Neuron (in vitro differentiated cells): ENCODE data around the gene PCOLCE2.

Source experiments
- H2AFZ ChIP-seq: one replicate; pipeline ENCODE4 v1.6.1; 2013; ENCODE audit warnings: low read depth, mild to moderate bottlenecking, inconsistent platforms, low read length, moderate library complexity
- H3K27me3 ChIP-seq: one replicate; pipeline ENCODE4 v1.6.1; 2013; ENCODE audit warnings: low read length; ENCODE audit not compliant: insufficient read depth
- H3K36me3 ChIP-seq: one replicate; pipeline ENCODE4 v1.6.1; 2013; ENCODE audit warnings: low read length; ENCODE audit not compliant: insufficient read depth
- H3K4me1 ChIP-seq: one replicate; pipeline ENCODE4 v1.6.1; 2013; ENCODE audit warnings: low read length; ENCODE audit not compliant: insufficient read depth
- H3K4me3 ChIP-seq: 2 replicates; pipeline ENCODE4 v1.5.1; 2013; ENCODE audit warnings: mild to moderate bottlenecking, low read length, moderate library complexity
- H3K9me3 ChIP-seq: one replicate; pipeline ENCODE4 v1.6.1; 2013; ENCODE audit warnings: low read length

The PCOLCE2 gene

DNA sequence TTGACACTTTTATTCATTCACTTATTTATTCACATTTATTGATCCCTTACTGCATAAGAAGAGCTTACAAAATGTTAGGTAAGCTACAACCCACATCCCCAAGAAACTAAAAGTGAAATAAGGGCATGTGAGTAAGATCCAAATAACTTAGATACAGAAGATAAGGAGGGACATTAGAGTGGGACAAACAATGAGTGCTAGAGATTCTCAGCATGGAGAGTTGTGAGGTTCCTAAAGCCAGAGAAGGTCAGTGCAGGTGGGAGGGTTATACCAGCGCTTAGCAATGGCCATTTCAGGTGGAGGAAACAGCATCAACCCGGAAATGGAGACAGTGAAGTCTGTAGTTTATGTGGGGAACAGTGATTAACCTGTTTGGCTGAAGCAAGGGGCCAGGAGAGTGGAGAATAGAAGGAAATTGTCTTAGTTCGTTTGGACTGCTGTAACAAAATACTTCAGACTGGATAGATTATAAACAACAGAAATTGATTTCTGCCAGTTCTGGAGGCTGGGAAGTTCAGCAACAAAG is 25.5 kb upstream of the PCOLCE2 start:
- Histone ChIP-seq H3K4me3 (no peak overlapping the region), H3K27me3 (peaks cover 2% of the 10 kb centered on the region), H3K36me3 (no peaks in the 10 kb centered on the region), H3K9me3 (no peaks in the 10 kb centered on the region), H2AFZ (no peak overlapping the region), H3K4me1 (peaks cover 11% of the 10 kb centered on the region)

DNA sequence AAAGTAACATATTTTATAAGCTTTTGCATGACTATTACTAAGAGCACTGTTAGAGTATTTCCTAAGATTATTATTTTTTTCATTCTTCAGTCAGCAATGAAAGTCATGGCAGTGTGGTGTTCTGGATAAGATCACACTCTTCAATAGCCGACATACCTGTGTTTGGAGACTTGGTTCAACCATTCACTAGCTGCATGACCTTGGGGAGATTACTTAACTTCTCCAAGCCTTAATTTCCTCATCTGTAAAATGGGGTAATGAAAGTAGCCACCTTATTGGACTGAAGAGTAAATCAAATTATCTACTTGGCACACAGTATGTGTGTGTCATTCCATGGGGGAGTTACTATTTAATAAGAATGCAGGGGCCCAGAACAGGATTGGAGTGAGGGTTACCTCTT is 24.5 kb upstream of the PCOLCE2 start:
- no peaks in the 10 kb centered on the region for H3K9me3 ChIP-seq
- no peak overlapping the region for H2AFZ ChIP-seq
- no peaks in the 10 kb centered on the region for H3K36me3 ChIP-seq
- no peak overlapping the region for H3K4me3 ChIP-seq
- peaks cover 11% of the 10 kb centered on the region for H3K4me1 ChIP-seq
- peaks cover 2% of the 10 kb centered on the region for H3K27me3 ChIP-seq

DNA sequence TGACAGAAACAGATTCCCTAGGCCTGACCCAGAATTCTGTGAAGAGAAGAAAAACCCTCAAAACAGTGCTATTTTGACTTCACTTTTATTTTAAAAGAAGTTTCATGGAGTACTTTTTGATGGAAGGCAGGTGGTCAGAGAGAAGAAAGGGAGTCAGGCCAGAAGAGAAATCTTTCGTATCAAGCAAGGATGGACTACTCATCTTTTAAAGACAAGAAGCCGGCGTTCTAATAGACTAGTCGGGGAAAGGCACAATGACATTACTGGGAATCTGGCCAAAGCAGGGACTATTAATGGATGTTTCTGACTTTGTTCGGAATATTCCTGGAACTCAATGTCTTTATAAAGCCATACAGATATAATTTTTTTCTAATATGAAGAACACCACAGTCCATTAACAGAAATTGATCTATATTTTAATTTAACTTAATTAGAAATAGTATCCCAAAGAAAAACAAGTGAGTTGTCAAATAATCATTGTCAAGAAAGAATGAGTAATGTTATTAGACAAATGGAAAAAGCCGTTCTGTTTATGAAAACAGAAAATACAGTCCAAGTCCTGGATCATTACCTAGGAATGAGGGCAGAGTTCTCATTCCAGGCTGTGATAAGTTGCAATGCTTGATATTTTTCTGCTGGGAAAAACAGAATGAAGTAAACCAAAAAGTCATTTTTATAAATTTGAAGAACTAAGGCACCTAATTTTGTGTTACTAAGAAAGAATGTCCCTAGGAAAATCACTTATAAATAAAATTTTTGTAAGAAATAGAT is 23.7 kb upstream of the PCOLCE2 start:
- Histone ChIP-seq H3K27me3 (peaks cover 2% of the 10 kb centered on the region), H3K4me3 (no peak overlapping the region), H3K9me3 (no peaks in the 10 kb centered on the region), H3K4me1 (peaks cover 11% of the 10 kb centered on the region), H2AFZ (no peak overlapping the region), H3K36me3 (no peaks in the 10 kb centered on the region)

DNA sequence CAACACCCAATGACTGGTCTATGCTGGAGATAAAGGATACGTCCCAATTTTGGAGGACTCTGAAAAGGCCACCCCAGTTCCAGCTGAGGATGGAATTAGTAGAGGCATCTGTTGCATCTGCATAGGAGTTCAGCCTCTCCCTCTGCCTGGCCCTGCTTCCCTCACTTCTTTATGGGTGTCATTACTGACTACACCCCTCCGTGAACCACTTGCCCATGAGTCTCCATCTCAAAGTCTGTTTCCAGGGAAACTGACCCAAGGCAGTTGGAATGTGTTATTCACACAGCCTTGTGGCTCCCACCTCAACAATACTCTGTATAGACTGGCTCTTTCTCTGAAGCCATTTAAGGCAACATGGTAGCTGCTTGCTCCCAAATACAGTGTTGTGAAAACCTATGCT is 21.4 kb upstream of the PCOLCE2 start:
- Histone ChIP-seq H3K27me3 (peaks cover 5% of the 10 kb centered on the region), H3K9me3 (no peaks in the 10 kb centered on the region), H2AFZ (no peak overlapping the region), H3K4me3 (no peak overlapping the region), H3K36me3 (no peaks in the 10 kb centered on the region), H3K4me1 (peaks cover 11% of the 10 kb centered on the region)

- Histone ChIP-seq H3K36me3 (no peaks in the 10 kb centered on the region), H3K4me1 (peaks cover 11% of the 10 kb centered on the region), H3K27me3 (peaks cover 4% of the 10 kb centered on the region), H3K4me3 (no peak overlapping the region), H3K9me3 (no peaks in the 10 kb centered on the region), H2AFZ (no peak overlapping the region)
Observed at GRCh38 chr3:142909282-142909681, 20.4 kb upstream of the PCOLCE2 start.

DNA sequence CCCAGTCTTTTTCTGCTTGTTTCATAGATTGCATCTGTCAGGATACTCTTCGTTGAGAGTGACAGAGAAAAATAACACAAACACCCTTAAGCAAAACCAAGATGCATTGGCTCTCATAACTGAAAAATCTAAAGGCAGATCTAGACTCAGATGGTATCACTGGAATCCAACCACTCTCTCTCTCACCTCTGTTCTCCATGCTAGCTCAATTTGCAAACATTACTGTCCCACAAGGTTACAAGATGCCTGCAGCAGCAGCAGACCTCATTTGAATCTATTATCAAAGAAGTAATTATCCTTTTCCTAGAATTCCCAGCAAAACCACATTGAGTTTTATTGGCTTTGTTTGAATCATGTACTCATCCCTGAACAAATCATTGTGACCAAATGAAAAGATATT is 19.1 kb upstream of the PCOLCE2 start:
- Histone ChIP-seq H3K27me3 (peaks cover 3% of the 10 kb centered on the region), H3K36me3 (no peaks in the 10 kb centered on the region), H3K4me1 (peaks cover 11% of the 10 kb centered on the region), H2AFZ (no peak overlapping the region), H3K4me3 (no peak overlapping the region), H3K9me3 (no peaks in the 10 kb centered on the region)

- H3K27me3 ChIP-seq: peaks cover 5% of the 10 kb centered on the region
- no peaks in the 10 kb centered on the region for H3K4me1 ChIP-seq
- no peak overlapping the region for H3K4me3 ChIP-seq
- H3K9me3 ChIP-seq: no peaks in the 10 kb centered on the region
- no peaks in the 10 kb centered on the region for H3K36me3 ChIP-seq
- H2AFZ ChIP-seq: no peak overlapping the region
Observed at GRCh38 chr3:142904639-142905436, 16.0 kb upstream of the PCOLCE2 start.

- Histone ChIP-seq H3K9me3 (no peaks in the 10 kb centered on the region), H2AFZ (no peak overlapping the region), H3K36me3 (no peaks in the 10 kb centered on the region), H3K4me3 (no peak overlapping the region), H3K27me3 (peaks cover 5% of the 10 kb centered on the region), H3K4me1 (no peaks in the 10 kb centered on the region)
Observed at GRCh38 chr3:142902356-142902755, 13.5 kb upstream of the PCOLCE2 start.

DNA sequence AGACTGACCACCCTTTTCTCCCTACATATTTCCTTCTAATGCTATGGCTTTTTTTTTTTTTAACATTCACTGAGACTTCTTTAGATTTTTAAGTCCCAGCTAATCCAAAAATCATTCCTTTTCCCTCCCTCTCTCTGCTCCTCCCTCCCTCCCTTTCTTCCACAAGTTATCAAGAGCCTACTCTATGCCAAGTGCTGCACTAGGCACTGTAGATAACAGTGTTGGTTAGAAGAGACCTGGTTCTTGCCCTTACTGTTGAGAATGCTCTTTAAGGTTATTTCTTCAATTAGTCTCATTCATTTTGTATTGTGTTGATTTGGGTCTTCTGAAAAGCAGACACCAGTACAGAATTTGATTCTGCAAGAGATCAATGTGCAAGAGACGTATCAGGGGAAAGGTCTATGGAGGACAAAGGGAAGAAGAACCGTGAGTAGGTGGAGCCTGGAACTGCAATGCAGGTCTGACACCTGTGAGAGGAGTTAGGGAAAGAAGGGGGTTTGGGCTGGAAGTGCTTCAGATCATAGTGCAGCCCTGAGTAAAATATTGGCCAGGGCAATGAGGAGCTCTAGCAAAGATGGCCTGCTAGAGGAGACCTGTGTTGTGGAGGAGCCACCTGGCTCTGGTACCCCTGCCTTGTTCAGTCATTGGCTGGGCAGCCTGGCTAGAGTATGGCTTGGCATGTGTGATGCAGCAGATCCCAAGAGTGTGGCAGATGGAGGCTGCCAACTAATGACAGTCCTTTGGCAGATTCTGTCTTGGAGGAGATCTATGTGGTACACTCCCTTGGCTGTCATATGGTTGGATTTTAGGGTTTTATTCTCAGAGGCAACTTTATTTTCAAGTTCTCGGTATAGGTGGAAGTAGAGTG is 9.7 kb upstream of the PCOLCE2 start:
- Histone ChIP-seq H3K9me3 (no peaks in the 10 kb centered on the region), H3K4me3 (no peak overlapping the region), H3K36me3 (no peaks in the 10 kb centered on the region), H2AFZ (no peak overlapping the region), H3K4me1 (no peaks in the 10 kb centered on the region), H3K27me3 (peaks cover 2% of the 10 kb centered on the region)

GRCh38 chr3:142897807-142898206 is 8.9 kb upstream of the PCOLCE2 start:
- Histone ChIP-seq H2AFZ (no peak overlapping the region), H3K27me3 (peaks cover 2% of the 10 kb centered on the region), H3K36me3 (no peaks in the 10 kb centered on the region), H3K9me3 (no peaks in the 10 kb centered on the region), H3K4me1 (no peaks in the 10 kb centered on the region), H3K4me3 (no peak overlapping the region)

DNA sequence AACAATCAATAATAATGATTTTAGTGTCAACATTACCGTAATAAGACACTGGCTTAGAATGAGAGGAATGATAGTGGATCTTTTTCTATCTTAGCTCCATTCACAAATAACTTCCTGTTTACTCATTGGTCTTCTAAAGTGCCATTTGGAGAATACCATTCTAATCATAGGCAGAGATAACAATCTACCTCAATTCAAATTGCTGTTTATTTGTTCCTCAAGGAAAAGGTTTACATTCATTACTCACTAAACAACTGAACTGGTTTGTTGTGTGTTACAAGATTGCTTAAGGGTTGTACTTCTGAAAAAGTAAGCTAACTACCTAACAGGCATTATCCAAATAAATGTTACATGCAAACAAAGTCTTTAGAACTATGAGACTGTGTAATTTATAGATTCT is 8.1 kb upstream of the PCOLCE2 start:
- no peaks in the 10 kb centered on the region for H3K4me1 ChIP-seq
- H3K36me3 ChIP-seq: no peaks in the 10 kb centered on the region
- no peaks in the 10 kb centered on the region for H3K9me3 ChIP-seq
- peaks cover 2% of the 10 kb centered on the region for H3K27me3 ChIP-seq
- no peak overlapping the region for H2AFZ ChIP-seq
- no peak overlapping the region for H3K4me3 ChIP-seq

GRCh38 chr3:142896201-142896755 is 7.4 kb upstream of the PCOLCE2 start:
- Histone ChIP-seq H3K9me3 (no peaks in the 10 kb centered on the region), H3K4me1 (no peaks in the 10 kb centered on the region), H2AFZ (no peak overlapping the region), H3K27me3 (peaks cover 7% of the 10 kb centered on the region), H3K36me3 (no peaks in the 10 kb centered on the region), H3K4me3 (no peak overlapping the region)
